DND-41 (cell line): ENCODE data around the gene UBASH3B.

Experiments
- EZH2 ChIP-seq: IDR thresholded peaks from 3 replicates; pipeline ENCODE4 v1.6.1; 2012; ENCODE audit warnings: borderline replicate concordance, low read depth, mild to moderate bottlenecking, moderate library complexity, low read length, inconsistent platforms; ENCODE audit not compliant: severe bottlenecking
- TF ChIP-seq, protein P1 (sequence below): IDR thresholded peaks from 2 replicates; pipeline ENCODE4 v1.5.1; 2012; ENCODE audit warnings: borderline replicate concordance, low read length, moderate library complexity, mild to moderate bottlenecking; ENCODE audit not compliant: poor library complexity, severe bottlenecking; ENCODE audit errors: extremely low read depth

DNA sequence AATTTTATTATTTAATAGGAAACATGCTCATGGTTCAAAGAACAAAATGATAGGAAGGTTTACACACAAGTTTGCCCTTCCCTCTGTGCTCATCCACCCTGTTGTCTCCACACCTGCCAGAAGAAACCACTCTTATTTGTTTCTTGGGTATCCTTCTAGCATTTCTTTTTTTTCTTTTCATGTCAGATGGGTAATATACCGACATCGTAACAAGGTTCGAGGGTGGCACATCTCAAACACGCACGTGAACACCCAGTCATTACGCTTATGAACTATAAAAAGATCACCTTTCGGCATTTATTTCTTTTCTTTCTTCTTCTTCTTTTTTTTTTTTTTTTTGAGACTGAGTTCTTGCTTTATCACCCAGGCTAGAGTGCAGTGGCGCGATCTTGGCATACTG is 70.5 kb downstream of the UBASH3B start:
- TF ChIP-seq, protein P1, sequence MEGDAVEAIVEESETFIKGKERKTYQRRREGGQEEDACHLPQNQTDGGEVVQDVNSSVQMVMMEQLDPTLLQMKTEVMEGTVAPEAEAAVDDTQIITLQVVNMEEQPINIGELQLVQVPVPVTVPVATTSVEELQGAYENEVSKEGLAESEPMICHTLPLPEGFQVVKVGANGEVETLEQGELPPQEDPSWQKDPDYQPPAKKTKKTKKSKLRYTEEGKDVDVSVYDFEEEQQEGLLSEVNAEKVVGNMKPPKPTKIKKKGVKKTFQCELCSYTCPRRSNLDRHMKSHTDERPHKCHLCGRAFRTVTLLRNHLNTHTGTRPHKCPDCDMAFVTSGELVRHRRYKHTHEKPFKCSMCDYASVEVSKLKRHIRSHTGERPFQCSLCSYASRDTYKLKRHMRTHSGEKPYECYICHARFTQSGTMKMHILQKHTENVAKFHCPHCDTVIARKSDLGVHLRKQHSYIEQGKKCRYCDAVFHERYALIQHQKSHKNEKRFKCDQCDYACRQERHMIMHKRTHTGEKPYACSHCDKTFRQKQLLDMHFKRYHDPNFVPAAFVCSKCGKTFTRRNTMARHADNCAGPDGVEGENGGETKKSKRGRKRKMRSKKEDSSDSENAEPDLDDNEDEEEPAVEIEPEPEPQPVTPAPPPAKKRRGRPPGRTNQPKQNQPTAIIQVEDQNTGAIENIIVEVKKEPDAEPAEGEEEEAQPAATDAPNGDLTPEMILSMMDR, result no peak
- TF ChIP-seq EZH2, result no peak
